ES-I3 (cell line): ENCODE results near the gene WWTR1.

Experiments used
- H3K36me3 ChIP-seq: 2 replicates; pipeline ENCODE4 v1.6.1; 2013; ENCODE audit warnings: mild to moderate bottlenecking, low read length, control low read depth, moderate library complexity; ENCODE audit not compliant: insufficient read depth
- H3K4me1 ChIP-seq: 2 replicates; pipeline ENCODE4 v1.6.1; 2013; ENCODE audit warnings: mild to moderate bottlenecking, control low read depth, low read length; ENCODE audit not compliant: insufficient read depth
- H3K9ac ChIP-seq: 2 replicates; pipeline ENCODE4 v1.6.1; 2013; ENCODE audit warnings: low read depth, mild to moderate bottlenecking, low read length, moderate library complexity
- H3K9me3 ChIP-seq: 2 replicates; pipeline ENCODE4 v1.6.1; 2013; ENCODE audit warnings: mild to moderate bottlenecking, low read length, moderate library complexity; ENCODE audit not compliant: control insufficient read depth, insufficient read depth

WWTR1 gene

DNA sequence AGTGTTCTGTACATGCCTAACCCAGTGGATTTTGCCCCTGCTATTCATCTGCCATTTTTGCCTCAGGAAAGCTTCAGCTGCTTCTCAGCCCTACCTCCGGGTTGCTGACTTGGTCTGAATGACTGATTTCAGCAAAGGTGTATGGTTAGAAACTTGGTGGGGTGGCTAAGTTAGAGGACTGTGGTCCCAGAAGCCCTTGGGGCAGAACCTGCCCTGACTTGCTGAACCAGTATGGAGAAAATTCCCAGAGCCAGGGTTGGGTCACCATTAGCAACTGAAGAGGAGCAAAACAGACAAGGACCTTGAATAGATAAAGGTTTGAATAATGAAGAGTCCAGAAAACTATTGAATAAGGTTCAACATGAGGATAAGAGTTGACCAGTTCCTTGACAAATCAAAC, 6.1 kb upstream of the WWTR1 start:
- Histone ChIP-seq H3K9ac (no peak overlapping the region), H3K9me3 (no peaks in the 10 kb centered on the region), H3K36me3 (no peaks in the 10 kb centered on the region), H3K4me1 (peaks cover 19% of the 10 kb centered on the region; the same call in 1 of the 2 replicates)

DNA sequence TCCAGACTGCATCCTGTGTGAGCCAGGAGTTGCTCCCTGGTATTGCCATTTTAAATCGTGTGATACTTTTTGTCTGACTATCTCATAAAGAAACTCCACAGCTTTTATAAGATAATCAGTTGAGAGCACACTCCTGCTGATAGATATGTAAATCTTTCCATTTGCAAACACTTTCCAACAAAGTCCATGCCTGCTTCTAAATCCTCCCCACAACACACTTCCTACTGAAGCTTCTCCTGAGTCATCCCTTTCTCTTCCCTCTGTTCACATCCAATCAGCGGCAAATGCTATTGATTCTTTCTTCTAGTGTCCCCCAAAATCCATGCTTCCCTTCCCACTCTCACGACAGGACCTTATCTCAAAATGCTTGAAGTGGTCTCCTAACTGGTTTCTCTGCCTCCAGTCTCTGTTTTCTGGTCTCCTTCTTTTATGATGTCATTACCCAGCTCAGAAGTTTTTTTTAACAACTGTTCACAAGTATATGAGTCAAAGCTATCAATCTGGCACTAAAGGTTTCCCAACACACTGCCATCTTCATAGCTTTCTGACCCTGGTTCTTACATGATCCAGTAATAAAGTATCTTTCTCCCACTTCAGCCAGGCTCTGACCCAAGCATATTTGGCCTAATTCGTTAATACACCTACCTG, 4.5 kb upstream of the WWTR1 start:
- Histone ChIP-seq H3K9ac (no peak overlapping the region), H3K9me3 (no peaks in the 10 kb centered on the region), H3K4me1 (peaks cover 19% of the 10 kb centered on the region; the same call in 1 of the 2 replicates), H3K36me3 (no peaks in the 10 kb centered on the region)

DNA sequence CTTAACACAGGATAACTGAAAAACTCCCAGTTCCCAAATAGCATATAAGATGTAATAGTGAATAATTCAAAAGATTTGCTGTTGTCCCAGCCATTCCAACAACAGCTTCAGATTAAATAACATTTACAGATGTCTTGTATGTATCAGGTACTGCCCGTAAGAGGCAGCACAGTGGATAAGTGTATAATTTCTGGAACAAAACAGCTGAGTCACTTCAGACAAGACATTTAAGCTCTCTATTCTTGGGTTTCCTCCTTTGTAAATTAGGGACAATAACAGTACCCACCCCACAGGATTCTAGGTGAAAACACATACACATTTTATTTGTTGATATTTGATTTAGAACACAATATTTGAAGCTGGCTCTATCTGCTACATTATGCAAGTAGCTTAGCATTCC, 2.6 kb upstream of the WWTR1 start:
- Histone ChIP-seq H3K9me3 (no peaks in the 10 kb centered on the region), H3K4me1 (peaks cover 19% of the 10 kb centered on the region; the same call in 1 of the 2 replicates), H3K36me3 (0 out of 2 replicates have a peak, but pooled peaks cover 5% of the 10 kb centered on the region), H3K9ac (no peak overlapping the region)

DNA sequence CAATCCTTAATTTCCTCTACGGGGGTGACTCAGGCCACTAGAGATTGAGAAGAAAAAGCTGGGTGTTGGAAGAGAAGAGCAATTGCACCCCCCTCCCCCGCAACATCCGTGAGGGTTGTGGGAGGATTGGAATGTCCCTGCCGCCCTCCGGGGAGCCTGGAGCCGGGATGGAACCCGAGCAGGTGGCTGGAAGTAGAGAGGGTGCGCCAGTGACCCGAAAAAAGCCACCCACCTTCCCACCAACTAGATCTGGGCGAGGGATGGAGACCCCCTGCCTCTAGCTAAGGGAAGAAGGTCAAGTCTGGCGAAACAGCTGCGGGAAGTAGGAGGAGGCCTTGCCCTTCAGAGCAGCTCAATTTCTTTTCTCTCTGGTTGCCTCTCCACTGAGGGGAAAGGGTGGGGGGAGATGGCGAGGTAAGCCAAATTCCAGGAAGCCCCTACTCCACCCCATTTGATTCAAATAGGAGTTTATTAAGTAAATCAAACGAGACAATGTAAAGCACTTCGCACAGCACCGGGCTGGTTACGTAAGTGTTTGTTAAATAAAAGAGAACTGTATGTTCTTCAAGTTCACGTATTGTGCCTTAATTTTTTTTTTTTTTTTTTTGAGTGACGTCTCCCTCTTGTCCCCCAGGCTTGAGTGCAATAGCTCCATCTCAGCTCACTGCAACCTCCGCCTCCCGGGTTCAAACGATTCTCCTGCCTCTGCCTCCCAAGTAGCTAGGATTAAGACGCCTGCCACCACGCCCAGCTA, 1.1 kb upstream of the WWTR1 start:
- Histone ChIP-seq H3K4me1 (peaks cover 25% of the 10 kb centered on the region; the same call in 1 of the 2 replicates), H3K9ac (peak overlapping the region; percentile 81), H3K9me3 (no peaks in the 10 kb centered on the region), H3K36me3 (0 out of 2 replicates have a peak, but pooled peaks cover 6% of the 10 kb centered on the region)

DNA sequence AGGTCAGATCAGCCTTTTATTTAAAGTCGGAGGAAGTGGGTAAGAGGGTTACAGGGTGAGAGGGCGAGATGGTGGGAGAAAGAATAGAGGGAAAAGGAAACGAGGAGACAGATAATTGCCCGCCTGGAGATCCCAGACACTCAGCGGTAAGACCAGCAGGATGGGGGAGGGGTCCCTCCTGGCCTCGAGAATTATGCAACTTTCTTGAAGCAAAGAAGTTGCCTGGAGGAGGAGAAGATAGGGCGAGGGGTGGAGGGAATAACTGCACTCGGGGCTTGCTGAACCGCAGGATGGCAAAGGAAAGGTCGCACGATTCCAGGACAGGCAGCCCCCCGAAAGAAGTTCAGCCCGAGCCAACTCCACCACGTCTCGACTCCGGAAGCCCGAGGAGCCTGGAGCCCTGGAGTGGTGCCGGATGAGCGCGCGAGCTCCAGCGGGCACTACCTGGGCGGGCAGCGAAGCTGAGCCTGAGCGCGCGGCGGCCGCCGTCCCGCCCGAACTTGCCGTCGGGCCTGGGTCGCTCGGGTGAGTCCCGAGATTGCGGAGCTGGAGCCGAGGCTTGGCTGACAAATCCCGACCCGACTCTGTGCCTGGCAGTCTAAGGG, 402 bp downstream of the WWTR1 start:
- peaks cover 23% of the 10 kb centered on the region; the same call in 1 of the 2 replicates for H3K4me1 ChIP-seq
- no peaks in the 10 kb centered on the region for H3K9me3 ChIP-seq
- 0 out of 2 replicates have a peak, but pooled peaks cover 6% of the 10 kb centered on the region for H3K36me3 ChIP-seq
- peak overlapping the region; percentile 81 for H3K9ac ChIP-seq

DNA sequence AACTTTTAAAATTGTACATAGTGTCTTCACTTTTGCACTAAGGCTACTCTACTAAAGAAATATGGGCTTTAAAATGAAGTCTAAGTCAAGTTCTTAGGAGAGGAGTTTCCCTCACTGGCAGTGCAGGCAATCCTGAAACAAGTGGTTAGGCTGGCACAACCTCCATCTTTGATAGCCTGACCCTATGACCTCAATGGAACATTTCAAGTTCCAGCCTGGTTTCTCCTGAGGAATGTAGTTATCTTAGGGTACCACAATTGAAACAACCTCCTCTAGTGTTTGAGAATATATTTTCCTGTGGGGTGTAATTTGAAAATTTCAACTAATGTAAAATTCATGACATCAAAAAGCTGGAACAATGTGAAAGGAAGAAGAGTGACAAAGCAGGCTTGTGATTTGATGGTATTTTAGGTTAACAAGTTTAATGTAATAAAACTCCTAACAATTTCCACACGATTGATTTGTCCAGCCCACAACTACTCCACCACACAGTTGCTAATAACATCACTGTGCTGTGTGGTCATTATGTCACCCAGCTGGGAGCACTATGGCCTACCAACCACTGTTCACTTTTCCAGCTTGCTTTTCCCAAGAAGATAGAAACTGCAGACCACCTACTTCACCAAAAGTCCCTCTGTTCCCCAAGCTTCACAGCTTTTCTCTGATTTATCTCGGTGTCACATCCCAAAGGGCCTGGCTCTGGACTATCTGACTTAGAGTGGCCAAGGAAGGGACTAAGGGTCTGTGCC, 1.8 kb downstream of the WWTR1 start:
- H3K4me1 ChIP-seq: 0 out of 2 replicates have a peak, but pooled peaks cover 18% of the 10 kb centered on the region

DNA sequence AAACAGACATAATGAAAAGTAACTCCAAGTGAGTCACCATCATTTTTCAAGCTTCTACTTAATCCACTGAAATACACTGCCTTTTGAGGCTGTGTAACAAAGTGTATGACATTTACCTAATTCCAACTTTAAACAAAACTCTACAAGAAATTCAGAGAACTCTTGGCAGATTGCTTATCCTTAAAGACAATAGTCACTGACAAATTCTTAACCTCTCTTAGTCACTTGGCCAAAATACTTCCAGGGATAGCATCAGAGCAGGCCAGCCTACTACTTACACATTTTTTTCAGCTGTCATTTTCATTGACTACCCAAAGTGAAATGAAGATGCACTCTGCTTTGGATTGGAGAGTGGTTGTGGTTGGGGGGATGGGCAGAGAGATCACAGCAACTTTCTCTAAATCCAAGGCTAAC, 3.6 kb downstream of the WWTR1 start:
- Histone ChIP-seq H3K9me3 (no peaks in the 10 kb centered on the region), H3K36me3 (peaks cover 6% of the 10 kb centered on the region; the same call in 1 of the 2 replicates), H3K4me1 (0 out of 2 replicates have a peak, but pooled peaks cover 8% of the 10 kb centered on the region), H3K9ac (no peak overlapping the region)

More for the DNA sequence above, 1.8 kb downstream of the WWTR1 start:
- peak overlapping the region; percentile 81 for H3K9ac ChIP-seq
- H3K36me3 ChIP-seq: peaks cover 6% of the 10 kb centered on the region; the same call in 1 of the 2 replicates
- no peaks in the 10 kb centered on the region for H3K9me3 ChIP-seq

DNA sequence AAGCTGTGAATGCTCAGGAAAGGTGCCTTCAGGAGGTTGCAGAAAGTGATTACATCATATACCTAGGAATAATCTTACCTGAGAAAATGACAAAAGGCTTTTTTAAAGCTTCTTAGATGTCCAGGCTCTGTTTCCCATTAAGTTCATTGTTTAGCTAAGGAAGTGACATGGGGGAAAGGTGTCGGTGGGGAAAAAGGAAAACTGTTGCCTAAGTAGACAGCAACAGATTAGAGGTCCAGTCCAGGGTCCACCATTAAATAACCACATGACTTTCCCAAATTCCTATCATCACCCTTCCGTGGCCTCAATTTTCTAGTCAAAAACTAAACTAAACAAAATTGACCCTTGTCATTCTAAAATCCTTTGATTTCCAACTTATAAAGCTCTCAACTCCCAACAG, 4.3 kb downstream of the WWTR1 start:
- H3K36me3 ChIP-seq: peaks cover 6% of the 10 kb centered on the region; the same call in 1 of the 2 replicates
- no peaks in the 10 kb centered on the region for H3K9me3 ChIP-seq
- 0 out of 2 replicates have a peak, but pooled peaks cover 8% of the 10 kb centered on the region for H3K4me1 ChIP-seq
- H3K9ac ChIP-seq: no peak overlapping the region

DNA sequence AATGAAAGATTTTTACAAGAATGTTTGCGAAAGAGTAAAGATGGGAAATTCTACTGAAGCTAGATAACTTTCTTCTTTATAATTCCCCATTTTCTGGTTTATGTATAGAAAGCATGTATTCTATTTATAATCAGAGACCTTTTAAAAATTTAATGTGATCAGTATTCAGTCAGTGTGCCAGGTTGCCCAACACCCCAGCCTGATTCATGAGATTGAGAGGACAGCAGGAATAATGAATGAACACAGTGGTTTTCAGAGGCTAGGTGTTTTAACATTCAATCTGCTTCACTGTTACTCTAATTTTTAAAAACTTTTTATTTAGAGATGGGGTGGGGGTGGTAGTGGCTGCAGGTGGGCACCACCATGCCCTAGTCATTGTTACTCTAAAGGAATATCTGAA, 4.7 kb downstream of the WWTR1 start:
- Histone ChIP-seq H3K36me3 (peaks cover 7% of the 10 kb centered on the region; the same call in 1 of the 2 replicates), H3K9ac (no peak overlapping the region), H3K4me1 (0 out of 2 replicates have a peak, but pooled peaks cover 8% of the 10 kb centered on the region), H3K9me3 (no peaks in the 10 kb centered on the region)

DNA sequence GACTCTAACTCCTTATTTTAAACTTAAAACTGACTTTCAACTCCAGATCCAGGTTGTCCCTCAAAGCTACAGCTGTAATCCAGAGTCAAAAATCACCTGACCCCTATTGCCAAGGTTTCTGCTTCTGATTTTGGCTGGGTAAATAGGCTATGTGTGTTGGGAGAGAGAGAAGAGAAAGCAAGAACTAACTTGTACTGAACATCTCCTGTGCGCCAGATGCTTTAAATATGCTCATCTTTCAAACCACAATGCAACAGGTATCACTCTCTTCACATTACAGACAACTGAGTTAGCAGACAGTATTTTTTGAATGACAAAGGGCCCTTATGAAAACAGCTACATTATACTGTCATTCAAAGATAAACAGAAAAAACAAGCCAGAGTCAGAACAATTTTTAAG, 7.0 kb downstream of the WWTR1 start:
- Histone ChIP-seq H3K4me1 (0 out of 2 replicates have a peak, but pooled peaks cover 8% of the 10 kb centered on the region), H3K9ac (no peak overlapping the region), H3K36me3 (peaks cover 14% of the 10 kb centered on the region), H3K9me3 (no peaks in the 10 kb centered on the region)

DNA sequence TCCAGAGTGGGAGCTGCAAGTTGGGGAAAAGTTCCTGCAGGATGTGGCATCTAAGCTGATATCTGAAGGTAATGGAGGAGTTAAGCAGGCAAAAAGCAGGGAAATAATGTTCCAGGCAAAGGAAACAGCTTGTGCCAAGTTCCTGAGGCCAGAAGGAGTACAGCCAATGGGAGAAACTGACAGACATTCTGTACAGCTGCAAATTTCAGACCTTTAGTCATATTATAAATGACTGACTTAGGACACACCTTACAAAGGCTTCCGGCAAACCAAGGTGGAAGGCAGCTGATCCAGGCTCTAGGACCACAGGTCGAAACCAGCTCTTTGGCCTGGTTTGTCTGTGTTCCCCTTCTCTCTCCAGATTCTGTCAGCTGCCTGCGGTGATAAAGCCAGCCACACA, 9.3 kb downstream of the WWTR1 start:
- H3K9me3 ChIP-seq: no peaks in the 10 kb centered on the region
- H3K36me3 ChIP-seq: peaks cover 14% of the 10 kb centered on the region
- no peak overlapping the region for H3K9ac ChIP-seq
- H3K4me1 ChIP-seq: no peaks in the 10 kb centered on the region

DNA sequence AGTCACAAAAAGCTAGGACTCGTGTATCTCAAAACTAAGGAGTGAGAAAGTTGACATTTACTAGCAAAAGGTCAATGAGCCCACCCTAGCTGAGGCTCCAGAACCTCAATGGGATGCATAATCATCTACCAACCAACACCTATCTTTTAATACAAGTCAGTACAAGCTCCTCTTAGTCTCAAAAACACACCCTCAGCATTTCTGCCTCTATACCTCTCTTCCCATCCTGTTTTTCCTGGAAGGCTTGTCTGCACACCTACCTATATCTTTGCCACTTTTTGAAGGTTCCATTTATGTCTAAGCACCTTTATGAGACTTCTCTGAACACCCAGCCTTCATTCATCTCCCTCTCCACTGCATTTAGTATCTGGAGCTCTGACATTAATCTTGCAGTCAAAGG, 10.0 kb downstream of the WWTR1 start:
- Histone ChIP-seq H3K4me1 (no peaks in the 10 kb centered on the region), H3K36me3 (peaks cover 14% of the 10 kb centered on the region), H3K9me3 (no peaks in the 10 kb centered on the region), H3K9ac (no peak overlapping the region)

DNA sequence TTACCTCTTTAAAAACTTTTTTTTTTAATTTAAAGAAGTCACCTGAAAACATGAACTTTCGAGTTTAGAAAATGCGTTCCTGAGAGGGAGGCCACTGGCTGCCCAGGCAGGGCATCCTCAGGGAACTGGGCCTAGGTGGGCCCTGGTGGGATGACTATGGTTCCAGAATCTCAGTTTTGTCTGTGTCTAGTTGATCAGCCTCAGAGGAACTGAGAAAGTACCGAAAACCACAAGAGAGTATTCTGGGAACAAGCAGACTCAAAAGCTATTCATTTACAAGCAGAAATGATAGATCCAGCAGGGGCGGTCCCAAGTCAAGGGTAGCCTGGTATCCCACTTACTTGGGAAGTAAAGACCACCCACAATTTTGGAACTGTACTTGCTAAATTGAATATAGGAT, 10.5 kb downstream of the WWTR1 start:
- H3K9ac ChIP-seq: no peak overlapping the region
- no peaks in the 10 kb centered on the region for H3K4me1 ChIP-seq
- no peaks in the 10 kb centered on the region for H3K9me3 ChIP-seq
- peaks cover 14% of the 10 kb centered on the region for H3K36me3 ChIP-seq
